HG02623 (cell line): ENCODE data around the gene DBF4B.
"Not testable (repeated sequence)": the region's sequence is repeated elsewhere in the genome, so short reads cannot be mapped to it uniquely, and the experiment has no call there.

ENCODE experiments used
- ATAC-seq: cut with Tn5 transposase; IDR thresholded peaks from one replicate; pipeline ENCODE4 v1.9.1; 2021; ENCODE audit warnings: moderate library complexity; ENCODE audit not compliant: unreplicated experiment

DBF4B gene

GRCh38 chr17:44708401-44709263 is at the start of gene DBF4B:
DBF4B (plus strand) TSS chr17:44708665; CDS start chr17:44708821, 156 bp downstream.
- ATAC-seq: peak; percentile 50

GRCh38 chr17:44661835-44662234 is 46.6 kb upstream of the DBF4B start:
- no peak for ATAC-seq

GRCh38 chr17:44663095-44663494 is 45.4 kb upstream of the DBF4B start:
- ATAC-seq: no peak

- ATAC-seq: no peak
Measured at GRCh38 chr17:44664867-44665266, 43.6 kb upstream of the DBF4B start.

GRCh38 chr17:44666006-44666405 is 42.5 kb upstream of the DBF4B start:
- no peak for ATAC-seq

- ATAC-seq: no peak
Measured at GRCh38 chr17:44672479-44673093, 35.9 kb upstream of the DBF4B start.

- no peak for ATAC-seq
Measured at GRCh38 chr17:44673893-44674292, 34.6 kb upstream of the DBF4B start.

GRCh38 chr17:44677136-44677535 is 31.3 kb upstream of the DBF4B start:
- ATAC-seq: no peak

- ATAC-seq: not testable (repeated sequence)
Measured at GRCh38 chr17:44683303-44683702, 25.2 kb upstream of the DBF4B start.

- no peak for ATAC-seq
Measured at GRCh38 chr17:44687756-44688155, 20.7 kb upstream of the DBF4B start.

GRCh38 chr17:44688200-44688599 is 20.3 kb upstream of the DBF4B start:
- ATAC-seq: no peak

- no peak for ATAC-seq
Measured at GRCh38 chr17:44688675-44689476, 19.6 kb upstream of the DBF4B start.

GRCh38 chr17:44689477-44690217 is 18.8 kb upstream of the DBF4B start, which contains the start of gene CCDC43:
CCDC43 (minus strand) TSS chr17:44689776; CDS start chr17:44689753, 23 bp downstream.
- peak; percentile 76 for ATAC-seq

GRCh38 chr17:44690746-44691306 is 17.6 kb upstream of the DBF4B start:
- ATAC-seq: not testable (repeated sequence)

- no peak for ATAC-seq
Measured at GRCh38 chr17:44693609-44694008, 14.9 kb upstream of the DBF4B start.

GRCh38 chr17:44700288-44700687 is 8.2 kb upstream of the DBF4B start:
- not testable (repeated sequence) for ATAC-seq

- no peak for ATAC-seq
Measured at GRCh38 chr17:44707755-44708400, 587 bp upstream of the DBF4B start.

GRCh38 chr17:44719444-44719843 is 11.0 kb downstream of the DBF4B start:
- ATAC-seq: no peak

- no peak for ATAC-seq
Measured at GRCh38 chr17:44722254-44722653, 13.8 kb downstream of the DBF4B start.

- not testable (repeated sequence) for ATAC-seq
Measured at GRCh38 chr17:44726121-44726520, 17.7 kb downstream of the DBF4B start.
